GM21447 (cell line): Measurements from ENCODE around the gene POLR1A.

Experiments
- ATAC-seq: cut with Tn5 transposase; IDR thresholded peaks from one replicate; pipeline ENCODE4 v1.9.1; 2021; ENCODE audit not compliant: unreplicated experiment

Gene POLR1A

GRCh38 chr2:86038291-86039081 lies 67.2 kb downstream of the POLR1A start:
- peak; percentile 36 for ATAC-seq

- ATAC-seq: no peak
These were observed 67.9 kb downstream of the POLR1A start for GRCh38 chr2:86037795-86038192.

GRCh38 chr2:86037141-86037794 lies 68.4 kb downstream of the POLR1A start:
- no peak for ATAC-seq

GRCh38 chr2:86036669-86037138 lies 69.0 kb downstream of the POLR1A start:
- ATAC-seq: no peak

- ATAC-seq: peak; percentile 62
These were observed 69.6 kb downstream of the POLR1A start for GRCh38 chr2:86035883-86036668.

GRCh38 chr2:86035376-86035882 lies 70.3 kb downstream of the POLR1A start:
- ATAC-seq: no peak

- ATAC-seq: no peak
These were observed 71.7 kb downstream of the POLR1A start for GRCh38 chr2:86033751-86034692.

- no peak for ATAC-seq
These were observed 72.7 kb downstream of the POLR1A start for GRCh38 chr2:86032861-86033595.

- no peak for ATAC-seq
These were observed 74.1 kb downstream of the POLR1A start for GRCh38 chr2:86031606-86032005.

GRCh38 chr2:86031151-86031550 lies 74.5 kb downstream of the POLR1A start:
- ATAC-seq: no peak

GRCh38 chr2:86029873-86030272 lies 75.8 kb downstream of the POLR1A start:
- ATAC-seq: no peak

GRCh38 chr2:86028766-86029381 lies 76.8 kb downstream of the POLR1A start:
- ATAC-seq: no peak

GRCh38 chr2:86027922-86028765 lies 77.5 kb downstream of the POLR1A start:
- ATAC-seq: no peak

GRCh38 chr2:86027196-86027921 lies 78.3 kb downstream of the POLR1A start:
- ATAC-seq: no peak

- ATAC-seq: no peak
These were observed 79.0 kb downstream of the POLR1A start for GRCh38 chr2:86026744-86027065.

GRCh38 chr2:86025976-86026743 lies 79.5 kb downstream of the POLR1A start:
- no peak for ATAC-seq

- ATAC-seq: no peak
These were observed 80.4 kb downstream of the POLR1A start for GRCh38 chr2:86025229-86025820.
